GM10248 (cell line): ENCODE results near the gene LOXHD1.

Experiments
- CTCF ChIA-PET: fragments of 300-600 bp; sonication (Branson Sonifier 250); formaldehyde crosslinking; extraction: SDS; loops from one replicate; lab custom pipeline; 2021; ENCODE audit warnings: antibody characterized with exemption; lab: Yijun Ruan, JAX
- POLR2A ChIA-PET: fragments of 350-650 bp; sonication (Branson Sonifier 250); formaldehyde crosslinking; extraction: SDS; loops from one replicate; lab custom pipeline; 2020; ENCODE audit warnings: antibody characterized with exemption; lab: Yijun Ruan, JAX
- DNase-seq: peaks from one replicate; pipeline ENCODE4 v3.0.0; 2012; ENCODE audit errors: extremely low spot score
- TF ChIP-seq, protein P1 (sequence below): IDR thresholded peaks from 2 replicates; pipeline ENCODE4 v1.5.1; 2012; ENCODE audit warnings: mild to moderate bottlenecking, low read depth; ENCODE audit errors: extremely low read depth, missing control alignments, control extremely low read depth

The LOXHD1 gene

GRCh38 chr18:46506974-46507586 is 149.9 kb downstream of the LOXHD1 start:
- CTCF ChIA-PET: interaction anchor here (0.6 to 3.5 kb wide), 2 partner anchors 12 to 847 kb away, joined by 3 to 10 read pairs; no protein-coding TSS in a partner anchor
- no peak for DNase-seq
- TF ChIP-seq, protein P1, sequence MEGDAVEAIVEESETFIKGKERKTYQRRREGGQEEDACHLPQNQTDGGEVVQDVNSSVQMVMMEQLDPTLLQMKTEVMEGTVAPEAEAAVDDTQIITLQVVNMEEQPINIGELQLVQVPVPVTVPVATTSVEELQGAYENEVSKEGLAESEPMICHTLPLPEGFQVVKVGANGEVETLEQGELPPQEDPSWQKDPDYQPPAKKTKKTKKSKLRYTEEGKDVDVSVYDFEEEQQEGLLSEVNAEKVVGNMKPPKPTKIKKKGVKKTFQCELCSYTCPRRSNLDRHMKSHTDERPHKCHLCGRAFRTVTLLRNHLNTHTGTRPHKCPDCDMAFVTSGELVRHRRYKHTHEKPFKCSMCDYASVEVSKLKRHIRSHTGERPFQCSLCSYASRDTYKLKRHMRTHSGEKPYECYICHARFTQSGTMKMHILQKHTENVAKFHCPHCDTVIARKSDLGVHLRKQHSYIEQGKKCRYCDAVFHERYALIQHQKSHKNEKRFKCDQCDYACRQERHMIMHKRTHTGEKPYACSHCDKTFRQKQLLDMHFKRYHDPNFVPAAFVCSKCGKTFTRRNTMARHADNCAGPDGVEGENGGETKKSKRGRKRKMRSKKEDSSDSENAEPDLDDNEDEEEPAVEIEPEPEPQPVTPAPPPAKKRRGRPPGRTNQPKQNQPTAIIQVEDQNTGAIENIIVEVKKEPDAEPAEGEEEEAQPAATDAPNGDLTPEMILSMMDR: no peak
- POLR2A ChIA-PET: no interaction called here

DNA sequence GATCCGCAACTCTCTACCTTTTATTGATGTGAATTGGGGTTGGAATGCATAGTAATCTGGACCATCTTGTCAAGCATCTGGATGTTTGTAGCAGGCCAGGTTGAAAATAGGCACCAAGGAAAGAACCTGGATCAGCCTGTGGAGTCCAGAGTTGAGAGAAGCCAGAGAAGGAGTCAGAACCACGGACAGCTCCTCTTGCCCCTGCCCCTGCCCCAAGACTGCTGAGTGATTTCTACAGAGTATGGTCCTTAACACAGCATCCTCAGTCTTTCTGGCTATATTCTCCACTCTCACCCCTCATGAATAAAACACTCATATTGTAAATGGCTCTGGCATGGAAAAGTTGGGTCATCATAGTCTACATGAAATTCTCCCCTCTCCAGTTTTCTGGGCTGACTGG is 154.6 kb downstream of the LOXHD1 start:
- CTCF ChIA-PET: no interaction called here
- DNase-seq: no peak
- TF ChIP-seq, protein P1: no peak
- POLR2A ChIA-PET: no interaction called here

GRCh38 chr18:46497129-46497528 is 159.9 kb downstream of the LOXHD1 start:
- ChIA-PET CTCF (interaction anchor here (1.5 kb wide), 1 partner anchor 40 kb away, joined by 3 read pairs; no protein-coding TSS in a partner anchor), POLR2A (no interaction called here)
- no peak for DNase-seq
- TF ChIP-seq, protein P1: no peak

DNA sequence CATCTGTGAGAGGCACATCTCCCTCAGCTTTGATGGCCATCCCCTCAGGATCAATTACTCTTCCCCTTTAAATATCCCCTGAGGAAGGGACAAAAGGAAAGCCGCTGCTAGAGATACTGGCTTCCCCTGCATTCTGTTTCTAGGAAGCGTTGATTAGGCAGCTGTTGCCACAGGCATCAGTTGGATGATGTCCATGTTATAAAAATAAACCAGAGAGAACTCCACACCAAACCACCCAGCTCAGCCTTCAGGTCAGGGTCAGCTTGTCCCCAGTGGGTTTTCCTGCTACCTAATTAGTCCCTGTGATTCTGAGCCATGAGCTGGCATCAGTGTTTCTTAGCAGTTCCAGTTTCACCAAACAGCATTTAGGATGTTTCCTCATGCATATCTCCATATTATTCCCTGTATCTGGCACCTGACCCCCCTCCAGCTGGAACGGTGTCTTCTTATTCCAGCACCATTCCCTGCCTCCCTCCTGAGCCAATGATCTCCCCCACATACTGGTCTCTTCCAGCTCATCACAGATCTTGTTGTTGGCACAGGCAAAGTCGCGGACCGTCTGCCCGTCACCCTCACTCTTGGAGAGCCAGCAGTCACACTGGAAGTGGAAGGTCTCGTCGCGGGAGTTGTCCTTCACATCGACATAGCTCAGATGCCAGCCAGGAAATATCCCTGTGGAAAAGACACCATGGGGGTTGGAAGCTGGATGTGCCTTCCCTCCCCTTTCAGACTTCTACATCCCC is 168.4 kb downstream of the LOXHD1 start:
- TF ChIP-seq, protein P1: no peak
- no peak for DNase-seq
- ChIA-PET CTCF (interaction anchor here (1.1 kb wide), 1 partner anchor 10 kb away, joined by 3 read pairs; no protein-coding TSS in a partner anchor), POLR2A (no interaction called here)

- no peak for DNase-seq
- POLR2A ChIA-PET: no interaction called here
- TF ChIP-seq, protein P1: no peak
- CTCF ChIA-PET: no interaction called here
These were observed 171.3 kb downstream of the LOXHD1 start for GRCh38 chr18:46485675-46486194.

GRCh38 chr18:46484971-46485370 is 172.0 kb downstream of the LOXHD1 start:
- CTCF ChIA-PET: no interaction called here
- TF ChIP-seq, protein P1: no peak
- DNase-seq: no peak
- POLR2A ChIA-PET: no interaction called here
